HepG2 (cell line): ENCODE data around the gene ZSCAN4. TPM values are rescaled to one million over a fixed set of nuclear protein-coding genes. Genes with fewer than 3 reads are reported as not detected.

ENCODE experiments used
- CC2D1A ChIP-seq: sonication (generic); formaldehyde crosslinking; IDR thresholded peaks from 2 replicates; pipeline ENCODE4 v1.8.1; 2023; ENCODE audit warnings: mild to moderate bottlenecking, missing genetic modification reagents
- EED ChIP-seq: sonication (generic); formaldehyde crosslinking; IDR thresholded peaks from 2 replicates; pipeline ENCODE4 v1.5.0; 2020; ENCODE audit warnings: mild to moderate bottlenecking, missing genetic modification reagents
- ELF3 ChIP-seq: IDR thresholded peaks from 2 replicates; pipeline ENCODE4 v1.6.1; 2016; ENCODE audit warnings: missing genetic modification reagents, missing compliant biosample characterization
- EZH2 ChIP-seq: conservative IDR thresholded peaks from 2 replicates; pipeline ENCODE4 v1.6.1; 2012; ENCODE audit warnings: mild to moderate bottlenecking, low read depth, low read length, moderate library complexity
- FLYWCH1 ChIP-seq: sonication (generic); formaldehyde crosslinking; IDR thresholded peaks from 2 replicates; pipeline ENCODE4 v1.8.1; 2023; ENCODE audit warnings: mild to moderate bottlenecking, missing genetic modification reagents
- HMG20B ChIP-seq: conservative IDR thresholded peaks from 2 replicates; pipeline ENCODE4 v1.6.1; 2016; ENCODE audit warnings: missing genetic modification reagents, missing compliant biosample characterization
- IKZF1 ChIP-seq: fragments of 450-650 bp; IDR thresholded peaks from 2 replicates; pipeline ENCODE4 v1.7.1; 2016
- KLF9 ChIP-seq: IDR thresholded peaks from 2 replicates; pipeline ENCODE4 v1.6.1; 2016; ENCODE audit warnings: low read depth
- NCOR1 ChIP-seq: fragments of 200-600 bp; sonication (generic); IDR thresholded peaks from 2 replicates; pipeline ENCODE4 v1.7.0; 2017; ENCODE audit warnings: antibody characterized with exemption, low read length, borderline replicate concordance
- NFKBIZ ChIP-seq: IDR thresholded peaks from 2 replicates; pipeline ENCODE4 v1.6.1; 2018; ENCODE audit warnings: missing genetic modification reagents, missing compliant biosample characterization
- PPARG ChIP-seq: conservative IDR thresholded peaks from 2 replicates; pipeline ENCODE4 v1.6.1; 2016; ENCODE audit warnings: missing biosample characterization, missing genetic modification reagents
- TBL1XR1 ChIP-seq: fragments of 150-350 bp; IDR thresholded peaks from 2 replicates; pipeline ENCODE4 v1.6.1; 2014; ENCODE audit warnings: borderline replicate concordance, low read length; ENCODE audit not compliant: partially characterized antibody
- THAP11 ChIP-seq: IDR thresholded peaks from 2 replicates; pipeline ENCODE4 v1.6.1; 2016; ENCODE audit warnings: missing biosample characterization, missing genetic modification reagents
- ZNF124 ChIP-seq: sonication (generic); formaldehyde crosslinking; IDR thresholded peaks from 2 replicates; pipeline ENCODE4 v1.4.0; 2020; ENCODE audit warnings: missing genetic modification reagents
- ZNF282 ChIP-seq: fragments of 450-650 bp; IDR thresholded peaks from 2 replicates; pipeline ENCODE4 v1.6.1; 2018; ENCODE audit not compliant: partially characterized antibody
- polyA plus RNA-seq, 8 experiments: library from polyadenylated mRNA; depleted of rRNA in 3 of 8; stranded (reverse) in 7 of 8; unstranded in 1 of 8; fragments of >200 nt; fragmentation: Illumina TruSeq in 4 of 8; extraction: Trizol in 4 of 8; gene quantifications; 2 replicates each; pipeline versions ENCODE4 v1.2.1 to v1.2.3, GENCODE V29; 2011 to 2016; ENCODE audit warnings: low read depth in 4 of 8, missing spikeins in 1 of 8, mixed read lengths in 1 of 8; ENCODE audit not compliant: insufficient read depth in 1 of 8
- total RNA-seq, 5 experiments: library from RNA; depleted of rRNA; stranded (reverse); fragments of >200 nt; fragmentation: Illumina TruSeq; extraction: Trizol; gene quantifications; 2 replicates each; pipeline ENCODE4 v1.2.3, GENCODE V29; 2016; ENCODE audit warnings: low read depth in 1 of 5
- TF ChIP-seq, protein P1 (sequence below): sonication (generic); formaldehyde crosslinking; IDR thresholded peaks from 2 replicates; pipeline ENCODE4 v1.4.0; 2020; ENCODE audit warnings: mild to moderate bottlenecking, missing genetic modification reagents
- TF ChIP-seq, protein P2 (sequence below): sonication (generic); formaldehyde crosslinking; IDR thresholded peaks from 2 replicates; pipeline ENCODE4 v1.4.0; 2020; ENCODE audit warnings: missing genetic modification reagents
- TF ChIP-seq, protein P3 (sequence below), 2 experiments: sonication (generic) in 1 of 2; formaldehyde crosslinking in 1 of 2; IDR thresholded peaks; 2 replicates each; pipeline versions ENCODE4 v1.5.1 to v1.6.1; 2011 to 2020; ENCODE audit warnings: borderline replicate concordance in 1 of 2, low read depth in 1 of 2, low read length in 1 of 2, mild to moderate bottlenecking in 1 of 2, missing genetic modification reagents in 1 of 2, moderate library complexity in 1 of 2
- TF ChIP-seq, protein P4 (sequence below): sonication (generic); formaldehyde crosslinking; IDR thresholded peaks from 2 replicates; pipeline ENCODE4 v1.5.0; 2020; ENCODE audit warnings: missing genetic modification reagents
- TF ChIP-seq, protein P5 (sequence below), 2 experiments: sonication (generic) in 1 of 2; formaldehyde crosslinking in 1 of 2; IDR thresholded peaks; 2 replicates each; pipeline versions ENCODE4 v1.4.0 to v1.6.1; 2018 to 2020; ENCODE audit warnings: missing genetic modification reagents in 2 of 2, borderline replicate concordance in 1 of 2, low read depth in 1 of 2, mild to moderate bottlenecking in 1 of 2, missing biosample characterization in 1 of 2

ZSCAN4 gene
- total and polyA plus RNA-seq, 2 of the 13 experiments (the other 11 are each of a cell fraction or from before 2014, with no cell fraction given), result 0.60 to 0.73 TPM

DNA sequence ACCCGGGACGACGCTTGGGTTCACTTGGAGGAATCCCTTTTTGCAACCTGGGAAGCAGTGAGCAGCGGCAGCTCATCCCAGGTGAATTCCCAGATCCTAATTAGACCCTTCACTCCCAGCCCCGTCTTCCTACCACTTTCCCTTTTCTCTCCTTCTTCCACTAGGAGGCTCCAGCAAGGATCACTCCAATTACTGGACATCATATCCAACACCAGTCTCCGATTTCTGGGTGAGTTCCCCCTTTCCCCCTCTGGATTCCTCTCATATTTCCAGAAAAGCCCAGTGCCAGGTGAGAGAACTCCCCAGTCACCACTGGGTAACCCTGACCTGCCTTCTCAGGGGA, 17.1 kb upstream of the ZSCAN4 start (continued):
- TF ChIP-seq, protein P1, sequence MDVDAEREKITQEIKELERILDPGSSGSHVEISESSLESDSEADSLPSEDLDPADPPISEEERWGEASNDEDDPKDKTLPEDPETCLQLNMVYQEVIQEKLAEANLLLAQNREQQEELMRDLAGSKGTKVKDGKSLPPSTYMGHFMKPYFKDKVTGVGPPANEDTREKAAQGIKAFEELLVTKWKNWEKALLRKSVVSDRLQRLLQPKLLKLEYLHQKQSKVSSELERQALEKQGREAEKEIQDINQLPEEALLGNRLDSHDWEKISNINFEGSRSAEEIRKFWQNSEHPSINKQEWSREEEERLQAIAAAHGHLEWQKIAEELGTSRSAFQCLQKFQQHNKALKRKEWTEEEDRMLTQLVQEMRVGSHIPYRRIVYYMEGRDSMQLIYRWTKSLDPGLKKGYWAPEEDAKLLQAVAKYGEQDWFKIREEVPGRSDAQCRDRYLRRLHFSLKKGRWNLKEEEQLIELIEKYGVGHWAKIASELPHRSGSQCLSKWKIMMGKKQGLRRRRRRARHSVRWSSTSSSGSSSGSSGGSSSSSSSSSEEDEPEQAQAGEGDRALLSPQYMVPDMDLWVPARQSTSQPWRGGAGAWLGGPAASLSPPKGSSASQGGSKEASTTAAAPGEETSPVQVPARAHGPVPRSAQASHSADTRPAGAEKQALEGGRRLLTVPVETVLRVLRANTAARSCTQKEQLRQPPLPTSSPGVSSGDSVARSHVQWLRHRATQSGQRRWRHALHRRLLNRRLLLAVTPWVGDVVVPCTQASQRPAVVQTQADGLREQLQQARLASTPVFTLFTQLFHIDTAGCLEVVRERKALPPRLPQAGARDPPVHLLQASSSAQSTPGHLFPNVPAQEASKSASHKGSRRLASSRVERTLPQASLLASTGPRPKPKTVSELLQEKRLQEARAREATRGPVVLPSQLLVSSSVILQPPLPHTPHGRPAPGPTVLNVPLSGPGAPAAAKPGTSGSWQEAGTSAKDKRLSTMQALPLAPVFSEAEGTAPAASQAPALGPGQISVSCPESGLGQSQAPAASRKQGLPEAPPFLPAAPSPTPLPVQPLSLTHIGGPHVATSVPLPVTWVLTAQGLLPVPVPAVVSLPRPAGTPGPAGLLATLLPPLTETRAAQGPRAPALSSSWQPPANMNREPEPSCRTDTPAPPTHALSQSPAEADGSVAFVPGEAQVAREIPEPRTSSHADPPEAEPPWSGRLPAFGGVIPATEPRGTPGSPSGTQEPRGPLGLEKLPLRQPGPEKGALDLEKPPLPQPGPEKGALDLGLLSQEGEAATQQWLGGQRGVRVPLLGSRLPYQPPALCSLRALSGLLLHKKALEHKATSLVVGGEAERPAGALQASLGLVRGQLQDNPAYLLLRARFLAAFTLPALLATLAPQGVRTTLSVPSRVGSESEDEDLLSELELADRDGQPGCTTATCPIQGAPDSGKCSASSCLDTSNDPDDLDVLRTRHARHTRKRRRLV (CRISPR knock-in tag), result no peak
- TF ChIP-seq ELF3 (CRISPR knock-in tag), result no peak
- TF ChIP-seq, protein P2, sequence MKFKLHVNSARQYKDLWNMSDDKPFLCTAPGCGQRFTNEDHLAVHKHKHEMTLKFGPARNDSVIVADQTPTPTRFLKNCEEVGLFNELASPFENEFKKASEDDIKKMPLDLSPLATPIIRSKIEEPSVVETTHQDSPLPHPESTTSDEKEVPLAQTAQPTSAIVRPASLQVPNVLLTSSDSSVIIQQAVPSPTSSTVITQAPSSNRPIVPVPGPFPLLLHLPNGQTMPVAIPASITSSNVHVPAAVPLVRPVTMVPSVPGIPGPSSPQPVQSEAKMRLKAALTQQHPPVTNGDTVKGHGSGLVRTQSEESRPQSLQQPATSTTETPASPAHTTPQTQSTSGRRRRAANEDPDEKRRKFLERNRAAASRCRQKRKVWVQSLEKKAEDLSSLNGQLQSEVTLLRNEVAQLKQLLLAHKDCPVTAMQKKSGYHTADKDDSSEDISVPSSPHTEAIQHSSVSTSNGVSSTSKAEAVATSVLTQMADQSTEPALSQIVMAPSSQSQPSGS (CRISPR knock-in tag), result no peak
- TF ChIP-seq CC2D1A (CRISPR knock-in tag), result no peak
- 0 out of 2 replicates have a peak, but pooled peaks have one; percentile 41 for TF ChIP-seq HMG20B (CRISPR knock-in tag)
- TF ChIP-seq NCOR1, result no peak
- no peak for TF ChIP-seq ZNF282
- no peak for TF ChIP-seq PPARG (CRISPR knock-in tag)
- no peak for TF ChIP-seq EED (CRISPR knock-in tag)
- TF ChIP-seq TBL1XR1, result no peak
- TF ChIP-seq, protein P3, sequence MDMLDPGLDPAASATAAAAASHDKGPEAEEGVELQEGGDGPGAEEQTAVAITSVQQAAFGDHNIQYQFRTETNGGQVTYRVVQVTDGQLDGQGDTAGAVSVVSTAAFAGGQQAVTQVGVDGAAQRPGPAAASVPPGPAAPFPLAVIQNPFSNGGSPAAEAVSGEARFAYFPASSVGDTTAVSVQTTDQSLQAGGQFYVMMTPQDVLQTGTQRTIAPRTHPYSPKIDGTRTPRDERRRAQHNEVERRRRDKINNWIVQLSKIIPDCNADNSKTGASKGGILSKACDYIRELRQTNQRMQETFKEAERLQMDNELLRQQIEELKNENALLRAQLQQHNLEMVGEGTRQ (IDR thresholded peaks at IDR 0.05; ENCODE audit: low read depth, low read length), result no peak
- TF ChIP-seq, protein P3 (CRISPR knock-in tag; IDR thresholded peaks at IDR 0.05; ENCODE audit: borderline replicate concordance), result no peak
- no peak for TF ChIP-seq ZNF124 (CRISPR knock-in tag)
- TF ChIP-seq, protein P4, sequence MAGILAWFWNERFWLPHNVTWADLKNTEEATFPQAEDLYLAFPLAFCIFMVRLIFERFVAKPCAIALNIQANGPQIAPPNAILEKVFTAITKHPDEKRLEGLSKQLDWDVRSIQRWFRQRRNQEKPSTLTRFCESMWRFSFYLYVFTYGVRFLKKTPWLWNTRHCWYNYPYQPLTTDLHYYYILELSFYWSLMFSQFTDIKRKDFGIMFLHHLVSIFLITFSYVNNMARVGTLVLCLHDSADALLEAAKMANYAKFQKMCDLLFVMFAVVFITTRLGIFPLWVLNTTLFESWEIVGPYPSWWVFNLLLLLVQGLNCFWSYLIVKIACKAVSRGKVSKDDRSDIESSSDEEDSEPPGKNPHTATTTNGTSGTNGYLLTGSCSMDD, result no peak
- TF ChIP-seq, protein P5, sequence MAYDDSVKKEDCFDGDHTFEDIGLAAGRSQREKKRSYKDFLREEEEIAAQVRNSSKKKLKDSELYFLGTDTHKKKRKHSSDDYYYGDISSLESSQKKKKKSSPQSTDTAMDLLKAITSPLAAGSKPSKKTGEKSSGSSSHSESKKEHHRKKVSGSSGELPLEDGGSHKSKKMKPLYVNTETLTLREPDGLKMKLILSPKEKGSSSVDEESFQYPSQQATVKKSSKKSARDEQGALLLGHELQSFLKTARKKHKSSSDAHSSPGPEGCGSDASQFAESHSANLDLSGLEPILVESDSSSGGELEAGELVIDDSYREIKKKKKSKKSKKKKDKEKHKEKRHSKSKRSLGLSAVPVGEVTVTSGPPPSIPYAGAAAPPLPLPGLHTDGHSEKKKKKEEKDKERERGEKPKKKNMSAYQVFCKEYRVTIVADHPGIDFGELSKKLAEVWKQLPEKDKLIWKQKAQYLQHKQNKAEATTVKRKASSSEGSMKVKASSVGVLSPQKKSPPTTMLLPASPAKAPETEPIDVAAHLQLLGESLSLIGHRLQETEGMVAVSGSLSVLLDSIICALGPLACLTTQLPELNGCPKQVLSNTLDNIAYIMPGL (CRISPR knock-in tag; IDR thresholded peaks at IDR 0.05; ENCODE audit: borderline replicate concordance in 1 of 2, low read depth in 1 of 2), result peak; percentile 30 to 55; a peak in 2 of 4 replicates
- no peak for TF ChIP-seq NFKBIZ (CRISPR knock-in tag)
- TF ChIP-seq IKZF1, result no peak
- TF ChIP-seq FLYWCH1 (CRISPR knock-in tag), result no peak
- TF ChIP-seq EZH2, result no peak
- no peak for TF ChIP-seq KLF9 (CRISPR knock-in tag)
- TF ChIP-seq THAP11 (CRISPR knock-in tag), result 0 out of 2 replicates have a peak, but pooled peaks have one; percentile 58
